ELR (cell line): ENCODE results near the gene FGD6.
A peak's percentile ranks its signal among the peaks of the same experiment; 100 is the strongest.
"Not testable (repeated sequence)": the region's sequence is repeated elsewhere in the genome, so short reads cannot be mapped to it uniquely, and the experiment has no call there.

Experiments used
- DNase-seq: peaks from one replicate; pipeline ENCODE4 v3.0.0-alpha.2; 2015; ENCODE audit warnings: low read depth

Gene FGD6

DNA sequence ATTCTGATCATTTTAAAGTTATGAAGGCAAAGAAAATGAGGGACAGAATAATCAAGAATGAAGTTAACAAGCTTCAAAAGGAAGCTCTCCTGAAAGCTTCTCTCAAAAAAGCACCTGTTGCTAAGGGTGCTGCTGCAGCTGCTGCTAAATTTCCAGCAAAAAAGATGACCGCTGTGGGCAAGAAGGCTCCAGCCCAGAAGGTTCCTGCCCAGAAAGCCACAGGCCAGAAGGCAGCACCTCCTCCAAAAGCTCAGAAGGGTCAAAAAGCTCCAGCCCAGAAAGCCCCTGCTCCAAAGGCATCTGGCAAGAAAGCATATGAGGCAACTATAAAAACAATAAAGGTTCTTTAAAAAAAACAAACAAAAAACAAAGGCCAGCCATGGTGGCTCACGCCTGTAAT, 91.2 kb downstream of the FGD6 start:
- no peak for DNase-seq

DNA sequence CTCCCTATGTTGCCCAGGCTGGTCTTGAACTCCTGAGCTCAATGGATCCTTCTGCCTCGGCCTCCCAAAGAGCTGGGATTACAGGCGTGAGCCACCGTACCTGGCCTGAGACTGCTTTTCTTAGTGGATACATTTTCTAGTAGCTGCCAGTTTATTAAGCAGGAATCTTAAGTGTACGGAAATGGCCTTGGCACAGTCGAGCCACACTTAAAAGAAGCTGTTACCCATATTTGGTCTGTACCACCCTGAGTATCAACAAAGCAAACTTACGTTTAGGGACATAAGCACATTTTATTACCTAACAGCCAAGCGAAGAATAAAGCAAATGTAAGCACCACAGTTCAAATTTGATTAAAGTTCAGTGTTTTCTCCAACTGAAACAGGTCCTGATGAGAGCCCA, 93.2 kb downstream of the FGD6 start:
- no peak for DNase-seq

DNA sequence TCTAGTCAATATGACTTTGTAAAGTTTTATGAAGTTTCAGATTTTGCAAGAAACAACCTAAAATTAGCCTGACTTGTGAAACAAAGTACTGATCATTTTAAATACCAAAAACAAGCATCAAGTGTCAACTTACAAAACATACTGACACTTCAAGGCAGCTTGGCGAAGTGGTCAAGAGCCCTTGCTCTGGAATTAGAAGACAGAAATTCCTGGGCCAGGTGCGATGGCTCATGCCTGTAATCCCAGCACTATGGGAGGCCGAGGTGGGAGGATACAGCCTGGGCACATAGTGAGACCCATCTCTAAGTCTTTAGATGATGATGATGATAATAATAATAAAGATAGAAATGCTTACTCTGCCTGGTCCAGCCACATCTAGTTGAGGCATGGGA, 98.5 kb downstream of the FGD6 start:
- DNase-seq: peak; percentile 41

DNA sequence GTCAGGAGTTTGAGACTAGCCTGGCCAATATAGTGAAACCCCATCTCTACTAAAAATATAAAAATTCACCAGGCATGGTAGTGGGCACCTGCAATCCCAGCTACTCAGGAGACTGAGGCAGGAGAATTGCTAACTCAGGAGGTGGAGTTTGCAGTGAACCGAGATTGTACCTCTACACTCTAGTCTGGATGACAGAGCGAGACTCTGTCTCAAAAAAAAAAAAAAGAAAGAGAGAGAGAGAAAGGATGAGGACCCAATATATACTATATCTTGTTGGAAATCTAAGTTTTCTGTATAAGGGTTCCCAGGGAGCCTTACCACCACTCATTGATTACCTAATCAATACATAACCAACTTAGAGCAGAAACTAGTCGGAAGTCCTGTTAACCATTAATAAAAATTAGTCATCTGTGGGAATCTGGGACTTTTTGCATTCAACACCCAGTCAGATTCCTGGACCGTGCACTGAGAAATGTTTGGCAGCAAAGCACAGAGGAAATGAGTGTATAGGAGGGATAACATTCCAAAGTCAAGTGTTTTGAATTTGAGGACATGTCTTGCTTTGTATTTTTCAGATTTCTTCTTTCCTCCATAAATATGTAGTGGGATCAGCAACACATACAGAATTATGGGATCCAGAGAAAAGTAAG, 99.0 kb downstream of the FGD6 start:
- peak; percentile 90 for DNase-seq

DNA sequence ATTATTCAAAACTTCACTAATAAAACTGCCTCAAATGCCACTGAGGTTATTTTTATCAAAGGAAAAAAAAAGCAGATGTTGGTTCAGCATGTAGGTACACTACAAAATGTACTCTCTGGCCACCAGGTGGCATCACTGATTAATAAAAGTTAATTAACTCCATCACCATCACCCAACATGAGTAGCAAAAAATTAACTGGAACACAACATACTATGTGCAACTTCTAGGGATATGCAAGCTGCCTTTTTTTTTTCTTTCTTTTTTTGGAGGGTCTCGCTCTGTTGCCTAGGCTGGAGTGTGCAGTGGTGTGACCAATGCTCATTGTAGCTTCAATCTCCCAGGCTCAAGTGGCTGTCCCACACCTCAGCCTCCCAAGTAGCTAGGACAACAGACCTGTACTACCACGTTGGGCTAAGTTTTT, 100.1 kb downstream of the FGD6 start:
- peak; percentile 85 for DNase-seq

DNA sequence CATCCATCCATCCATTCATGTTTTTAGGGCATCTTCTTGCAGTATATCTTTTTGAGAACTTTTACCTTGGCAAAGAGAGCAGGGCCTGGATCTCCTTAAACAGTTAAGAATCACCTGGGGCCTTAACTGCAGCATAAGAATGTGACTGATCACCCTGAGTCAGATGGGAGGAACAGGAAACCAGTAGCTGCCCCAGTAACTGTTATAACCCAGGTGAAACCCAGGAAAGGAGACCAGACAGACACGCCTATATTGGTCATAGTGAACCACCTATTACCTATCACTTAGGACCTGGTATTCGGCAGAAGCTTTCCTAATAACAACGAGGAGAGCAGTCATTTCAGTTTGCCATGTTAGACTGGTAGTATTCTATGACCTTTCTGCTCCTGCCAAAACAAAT, 100.5 kb downstream of the FGD6 start:
- peak; percentile 43 for DNase-seq

DNA sequence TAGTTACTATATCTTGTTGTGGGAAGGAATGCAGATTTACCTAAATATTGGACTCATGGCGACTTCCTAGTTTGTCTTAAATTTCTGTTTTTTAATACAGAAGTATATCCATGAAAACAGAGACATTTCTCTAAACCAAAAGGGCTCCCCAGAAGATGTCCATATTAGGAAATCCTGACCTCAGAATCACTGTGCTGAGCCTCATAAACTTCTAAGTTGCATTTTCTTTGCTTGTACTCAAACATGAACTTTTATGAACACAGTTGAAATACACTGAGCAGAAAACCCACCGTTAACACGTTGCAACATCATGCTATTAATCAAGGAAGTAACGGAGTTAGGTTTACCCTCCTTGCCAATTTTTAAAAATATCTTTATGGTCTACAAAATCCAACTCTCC, 100.9 kb downstream of the FGD6 start:
- no peak for DNase-seq

DNA sequence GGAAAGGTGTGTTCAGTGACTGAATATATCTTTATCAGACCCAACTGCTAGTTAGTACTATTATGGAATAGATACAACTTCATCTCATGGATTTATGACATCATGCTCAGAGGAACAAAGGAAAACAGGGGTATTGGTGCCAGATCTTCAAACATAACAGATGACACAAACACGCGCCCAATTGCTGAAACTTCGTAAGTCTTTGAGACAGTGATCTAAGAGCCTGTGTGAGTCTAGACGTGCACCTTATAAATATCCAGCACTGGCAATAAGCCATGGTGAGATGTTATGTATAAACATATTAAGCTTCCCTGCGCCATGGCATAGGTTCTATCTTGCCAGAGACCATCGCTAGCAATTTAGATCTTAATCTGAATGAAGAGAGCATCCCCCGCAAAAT, 101.6 kb downstream of the FGD6 start:
- no peak for DNase-seq

DNA sequence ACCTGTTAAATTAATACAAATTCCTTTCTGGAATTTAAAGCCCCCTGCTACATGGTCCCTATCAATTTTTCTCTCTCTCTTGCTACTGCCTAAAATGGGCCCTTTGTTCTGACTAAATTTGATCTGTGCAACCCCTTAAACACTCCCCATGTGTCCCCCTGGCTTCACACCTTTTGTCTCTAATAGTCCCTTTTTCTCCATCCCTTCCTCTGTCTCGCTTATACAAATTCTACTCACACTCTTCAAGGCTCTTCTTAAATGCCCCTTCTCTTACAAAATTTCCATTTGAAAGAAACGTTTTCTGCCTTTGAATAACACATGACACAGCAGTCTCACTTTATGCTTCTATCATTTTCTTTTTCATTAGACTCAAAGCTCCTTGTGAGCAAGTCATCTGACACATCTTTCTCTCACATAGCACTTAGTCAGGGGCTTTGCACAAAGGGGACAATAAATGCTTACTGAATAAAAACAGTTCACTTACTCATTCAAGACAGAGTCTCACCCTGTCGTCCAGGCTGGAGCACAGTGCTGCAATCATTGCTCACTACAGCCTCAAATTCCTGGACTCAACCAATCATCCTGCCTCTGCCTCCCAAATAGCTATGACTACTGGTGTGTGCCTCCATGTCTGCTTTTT, 102.4 kb downstream of the FGD6 start:
- peak; percentile 68 for DNase-seq

DNA sequence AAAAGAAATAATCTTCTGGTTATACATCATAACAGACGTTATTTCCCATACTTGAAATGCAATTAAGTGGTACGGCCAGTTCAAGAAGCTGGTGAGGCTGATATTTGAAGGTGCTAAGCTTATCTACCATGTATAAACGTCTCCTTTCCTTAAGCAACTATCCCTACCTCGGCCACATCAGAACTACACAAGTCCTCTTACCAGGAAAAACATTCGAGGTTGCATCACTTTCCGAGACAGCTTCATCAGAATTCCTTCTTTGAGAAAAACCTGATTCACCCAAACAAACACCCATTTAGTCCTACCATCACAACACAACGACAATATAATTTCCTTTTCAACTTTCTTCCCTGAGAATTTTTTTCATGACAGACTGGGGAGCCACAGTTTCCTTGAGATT, 109.9 kb downstream of the FGD6 start:
- no peak for DNase-seq

DNA sequence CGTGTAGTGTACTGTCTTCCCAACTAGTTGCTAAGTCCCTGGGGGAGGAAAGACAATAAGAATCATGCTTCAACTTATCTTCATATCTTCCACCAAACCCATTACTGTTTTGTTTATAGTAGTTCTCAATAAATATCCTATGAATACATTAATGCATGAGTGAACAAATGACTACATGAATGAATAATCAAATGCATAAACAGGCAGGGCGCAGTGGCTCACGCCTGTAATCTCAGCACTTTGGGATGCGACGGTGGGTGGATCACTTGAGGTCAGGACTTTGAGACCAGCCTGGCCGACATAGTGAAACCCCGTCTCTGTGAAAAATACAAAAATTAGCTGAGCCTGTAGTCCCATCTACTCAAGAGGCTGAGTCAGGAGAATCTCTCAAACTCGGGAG, 111.7 kb downstream of the FGD6 start:
- DNase-seq: no peak

DNA sequence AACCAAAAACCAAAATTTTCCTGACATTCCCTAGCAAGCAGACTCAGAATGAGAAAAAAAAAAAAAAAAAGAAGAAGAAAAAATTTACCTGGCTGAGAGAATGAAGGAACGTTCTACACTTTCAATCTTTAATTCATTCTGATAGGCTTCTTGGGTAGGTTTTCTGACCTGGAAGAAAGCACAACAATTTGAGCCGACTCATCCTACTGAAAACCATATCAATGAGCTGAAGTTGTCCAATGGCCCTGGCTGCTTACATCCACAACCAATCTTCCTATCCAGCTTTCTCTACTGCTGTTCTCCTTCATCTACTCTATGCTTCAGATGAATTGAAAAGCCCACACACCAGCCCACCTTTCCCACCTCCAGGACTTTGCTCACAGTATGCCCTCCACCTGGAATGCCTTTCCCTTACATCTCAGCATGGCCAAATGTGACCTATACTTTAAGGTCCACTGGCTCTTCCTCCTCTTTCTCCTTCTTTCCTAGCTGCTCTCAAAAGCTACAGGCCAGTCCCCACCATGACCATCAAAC, 112.3 kb downstream of the FGD6 start:
- DNase-seq: no peak

DNA sequence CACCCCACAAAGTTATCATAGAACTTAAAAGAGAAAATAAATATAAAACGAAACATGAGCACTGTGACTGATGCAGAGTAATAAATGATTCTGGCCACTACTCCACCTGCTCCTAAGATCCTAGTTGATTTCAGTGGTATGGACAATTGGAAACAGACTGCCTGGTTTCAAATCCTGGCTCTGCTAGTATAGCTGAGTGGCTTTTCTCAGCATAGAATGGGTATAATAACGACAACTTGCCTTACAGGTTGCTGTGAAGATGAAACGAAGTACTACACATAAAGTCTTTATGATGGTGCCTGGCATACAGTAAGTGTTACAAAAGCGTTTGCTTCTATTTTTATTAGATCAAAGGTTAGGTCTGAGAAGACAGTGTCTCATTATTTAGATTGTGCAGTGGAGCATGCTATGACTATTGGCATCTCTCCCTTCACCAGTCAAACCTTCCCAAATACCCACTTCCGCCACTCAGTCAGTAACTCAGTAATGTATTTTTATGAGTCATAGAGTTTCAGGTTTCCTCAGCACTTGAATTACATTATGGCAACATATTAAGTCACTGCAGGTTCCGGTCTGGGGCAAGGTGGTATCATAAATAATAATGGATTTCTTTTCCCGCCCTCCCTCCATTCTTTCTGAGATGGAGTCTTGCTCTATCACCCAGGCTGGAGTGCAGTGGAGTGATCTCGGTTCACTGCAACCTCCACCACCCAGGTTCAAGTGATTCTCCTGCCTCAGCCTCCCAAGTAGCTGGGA, 114.2 kb downstream of the FGD6 start:
- DNase-seq: peak; percentile 97

DNA sequence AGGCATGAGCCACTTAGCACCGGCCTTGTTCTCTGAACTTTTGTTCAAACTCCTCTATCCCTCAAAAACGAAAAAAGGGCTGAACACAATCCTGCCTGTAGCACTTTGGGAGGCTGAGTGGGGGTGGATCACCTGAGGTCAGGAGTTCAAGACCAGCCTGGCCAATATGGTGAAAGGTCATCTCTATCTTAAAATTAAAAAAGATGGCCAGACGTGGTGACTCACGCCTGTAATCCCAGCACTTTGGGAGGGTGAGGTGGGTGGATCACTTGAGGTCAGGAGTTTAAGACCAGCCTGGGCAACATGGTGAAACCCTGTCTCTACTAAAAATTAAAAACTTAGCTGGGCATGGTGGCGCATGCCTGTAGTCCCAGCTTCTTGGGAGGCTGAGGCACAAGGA, 115.3 kb downstream of the FGD6 start:
- DNase-seq: not testable (repeated sequence)

DNA sequence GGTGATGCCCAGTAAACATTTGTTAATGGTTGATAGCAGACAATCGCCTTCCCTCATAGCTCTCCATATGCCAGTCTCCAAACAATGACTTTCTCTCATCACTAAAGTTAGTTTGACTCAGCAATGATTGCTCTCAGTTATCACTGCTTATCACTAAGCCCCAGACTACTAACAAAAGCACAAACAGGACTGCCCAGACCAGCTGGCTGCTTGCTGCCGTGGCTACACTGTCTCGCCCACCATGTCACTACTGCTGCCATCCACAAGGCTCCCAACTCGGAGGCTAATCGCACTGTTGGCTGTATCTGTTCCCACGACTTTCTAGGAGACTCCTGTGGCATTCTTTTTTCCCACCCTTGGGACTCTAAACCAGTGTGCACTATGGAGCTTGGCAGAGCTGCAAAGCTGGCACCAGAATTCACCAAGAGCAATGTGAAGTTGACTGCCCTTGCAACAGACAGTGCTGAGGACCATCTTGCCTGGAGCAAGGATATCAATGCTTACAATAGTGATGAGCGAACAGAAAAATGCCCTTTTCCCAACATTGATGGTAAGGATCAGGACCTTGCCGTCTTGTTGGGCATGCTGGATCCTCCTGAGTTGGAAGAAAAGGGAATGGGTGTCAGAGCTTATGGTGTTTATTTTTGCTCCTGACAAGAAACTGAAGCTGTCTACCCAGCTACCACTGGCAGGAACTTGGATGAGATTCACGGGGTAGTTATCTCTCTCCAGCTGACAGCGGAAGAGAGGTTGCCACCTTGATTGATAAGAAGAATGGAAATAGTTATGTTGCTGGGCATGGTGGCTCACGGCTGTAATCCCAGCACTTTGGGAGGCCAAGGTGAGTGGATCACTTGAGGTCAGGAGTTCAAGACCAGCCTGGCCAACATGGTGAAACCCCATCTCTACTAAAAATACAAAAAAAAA, 116.7 kb downstream of the FGD6 start:
- no peak for DNase-seq

DNA sequence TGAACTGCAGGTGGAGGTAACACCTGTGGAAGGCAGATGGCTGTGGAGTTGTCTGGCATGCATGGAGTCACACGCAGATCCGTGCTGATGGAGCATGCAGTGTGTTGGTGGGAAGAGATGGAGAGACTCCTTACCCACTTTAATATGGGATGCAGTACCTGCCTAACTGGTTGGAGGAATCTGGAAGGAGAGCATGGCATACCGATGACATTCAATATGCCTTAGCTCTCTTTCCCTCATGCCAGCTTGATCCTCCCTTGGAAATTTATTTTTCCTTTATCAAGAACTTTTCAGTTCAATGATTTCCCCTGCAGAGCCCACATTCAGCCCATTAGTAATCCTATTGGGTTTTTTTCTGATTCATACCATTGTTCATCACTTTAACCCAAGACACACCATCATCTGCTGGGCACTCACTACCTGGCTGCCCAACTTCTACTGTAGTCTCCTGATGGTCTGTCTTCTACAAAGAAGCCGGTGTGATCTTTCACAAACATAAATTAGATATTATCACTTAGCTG, 117.9 kb downstream of the FGD6 start:
- no peak for DNase-seq

DNA sequence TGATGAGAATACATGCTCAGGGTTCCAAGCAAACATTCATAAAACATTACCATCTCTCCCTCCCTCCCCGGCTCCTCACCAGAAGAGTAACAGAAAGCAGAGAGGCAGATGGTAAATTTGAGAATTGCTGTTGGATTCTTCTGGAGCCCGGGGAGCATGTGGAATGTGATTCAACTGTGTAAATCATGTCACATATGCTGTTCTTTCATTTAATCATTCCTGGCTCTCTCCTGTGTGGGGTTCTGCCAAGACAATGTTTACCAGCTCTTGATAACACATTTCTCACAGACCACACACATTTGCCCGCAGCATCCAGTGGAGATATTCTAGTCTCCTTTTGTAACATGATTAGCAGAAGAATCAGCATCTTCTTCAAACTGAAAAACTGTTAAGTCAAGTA, 120.4 kb downstream of the FGD6 start:
- no peak for DNase-seq

DNA sequence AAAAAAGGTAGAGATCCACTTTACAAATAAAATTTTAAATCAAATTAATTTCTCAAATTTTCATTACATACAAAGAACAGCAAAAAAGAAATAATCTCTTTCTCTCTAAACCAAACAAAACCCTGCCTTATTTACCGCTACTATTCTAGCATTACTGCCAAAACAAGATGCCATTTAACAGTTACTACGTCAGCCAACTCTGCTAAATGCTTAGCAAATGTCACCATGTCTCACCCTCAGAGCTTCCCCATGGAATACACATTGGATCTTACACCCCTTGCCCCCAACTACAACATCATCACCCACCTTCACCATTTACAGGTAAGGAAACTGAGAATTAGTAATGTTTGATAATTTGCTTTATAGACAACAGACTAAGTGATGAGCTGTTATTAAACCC, 120.9 kb downstream of the FGD6 start:
- DNase-seq: no peak

DNA sequence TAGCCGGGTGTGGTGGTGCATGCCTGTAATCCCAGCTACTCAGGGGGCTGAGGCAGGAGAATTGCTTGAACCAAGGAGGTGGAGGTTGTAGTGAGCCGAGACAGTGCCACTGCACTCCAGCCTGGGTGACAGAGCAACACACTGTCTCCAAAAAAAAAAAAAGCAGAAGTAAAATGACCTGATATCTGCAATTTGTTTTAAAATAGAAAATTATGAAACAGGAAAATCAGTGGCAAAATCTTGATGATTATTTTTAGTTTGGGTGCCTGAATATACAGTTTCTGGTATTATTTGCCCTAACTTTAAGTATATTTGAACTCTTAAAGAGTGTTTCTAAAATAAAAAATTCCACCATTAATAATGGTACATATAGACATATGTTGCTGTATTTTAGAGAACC, 121.4 kb downstream of the FGD6 start:
- not testable (repeated sequence) for DNase-seq

DNA sequence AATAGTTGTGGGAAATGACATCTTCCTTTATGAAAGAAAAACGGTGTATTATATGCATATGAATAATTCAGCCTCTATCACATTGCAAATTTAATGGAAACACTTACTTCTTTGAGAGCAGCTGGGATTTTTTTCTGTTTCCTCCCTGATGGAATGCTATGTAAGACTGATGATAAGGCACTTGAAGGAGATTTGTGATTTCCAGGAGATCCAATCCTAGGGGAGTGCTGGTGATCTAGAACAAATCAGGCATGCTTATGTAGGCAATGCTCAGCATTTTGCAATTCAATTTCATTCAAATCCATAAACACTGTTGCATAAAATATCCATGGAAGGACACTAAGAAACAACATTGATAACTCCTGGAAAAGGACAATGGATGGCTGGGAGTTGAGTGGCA, 127.8 kb downstream of the FGD6 start:
- DNase-seq: no peak

DNA sequence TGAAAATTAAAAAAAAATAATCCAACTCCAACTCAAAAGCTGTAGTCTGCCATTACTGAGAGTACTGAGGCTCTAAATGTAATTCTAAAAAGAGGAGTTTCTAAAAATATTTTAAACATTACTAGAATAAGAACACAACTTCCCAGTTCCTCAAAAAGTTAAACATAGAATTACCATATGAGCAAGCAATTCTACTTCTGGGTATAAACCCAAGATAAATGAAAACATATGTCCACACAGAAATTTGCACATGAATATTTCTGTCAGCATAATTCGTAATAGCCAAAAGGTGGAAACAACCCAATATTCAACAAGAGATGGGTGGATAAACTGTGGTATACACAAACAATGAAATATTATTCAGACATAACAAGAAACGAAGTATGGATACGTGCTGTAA, 128.9 kb downstream of the FGD6 start:
- DNase-seq: no peak

DNA sequence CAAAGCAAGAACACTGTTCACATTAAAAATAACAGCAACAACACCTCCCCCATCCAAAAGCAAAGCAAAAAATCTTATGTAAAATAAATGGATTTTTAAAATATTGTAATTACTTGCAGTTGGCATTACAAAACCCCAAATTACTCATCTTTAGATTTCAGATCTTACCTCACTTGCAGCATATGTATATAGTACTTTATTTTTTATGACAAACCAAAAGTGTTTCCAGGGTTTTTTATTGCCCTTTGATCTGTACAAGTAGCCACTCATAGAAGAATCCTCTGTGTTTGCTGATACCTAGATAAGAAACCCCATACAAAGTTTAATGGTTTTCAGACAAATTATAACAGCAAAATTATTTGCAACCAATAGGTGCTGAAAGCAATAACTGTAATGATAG, 131.7 kb downstream of the FGD6 start:
- DNase-seq: no peak
